NCI-H1694 treated with DMSO at 0.1 percent for 48 hours (cell line): ENCODE measurements around the gene NKD1.

Experiments used
- DNase-seq: peaks from one replicate; lab custom pipeline; 2025; lab: John Stamatoyannopoulos, UW

Gene NKD1

GRCh38 chr16:50580180-50580798, 32.1 kb downstream of the NKD1 start:
- no peak for DNase-seq

GRCh38 chr16:50581845-50582244, 33.6 kb downstream of the NKD1 start:
- no peak for DNase-seq

- DNase-seq = no peak
These were observed 35.0 kb downstream of the NKD1 start for GRCh38 chr16:50583211-50583610.

GRCh38 chr16:50584033-50584722, 36.0 kb downstream of the NKD1 start:
- no peak for DNase-seq

GRCh38 chr16:50585331-50585776, 37.2 kb downstream of the NKD1 start:
- DNase-seq = no peak

- no peak for DNase-seq
These were observed 39.3 kb downstream of the NKD1 start for GRCh38 chr16:50587543-50587942.

- no peak for DNase-seq
These were observed 40.1 kb downstream of the NKD1 start for GRCh38 chr16:50588276-50588675.

GRCh38 chr16:50591209-50591608, 43.0 kb downstream of the NKD1 start:
- DNase-seq = no peak

- no peak for DNase-seq
These were observed 43.9 kb downstream of the NKD1 start for GRCh38 chr16:50591800-50592771.

GRCh38 chr16:50592996-50593395, 44.8 kb downstream of the NKD1 start:
- no peak for DNase-seq

- peak; percentile 30 for DNase-seq
These were observed 45.4 kb downstream of the NKD1 start for GRCh38 chr16:50593410-50594150.

GRCh38 chr16:50594308-50595260, 46.4 kb downstream of the NKD1 start:
- DNase-seq = no peak

GRCh38 chr16:50595859-50596258, 47.7 kb downstream of the NKD1 start:
- DNase-seq = no peak

- DNase-seq = no peak
These were observed 48.7 kb downstream of the NKD1 start for GRCh38 chr16:50596762-50597450.

- DNase-seq = no peak
These were observed 49.5 kb downstream of the NKD1 start for GRCh38 chr16:50597563-50598255.

GRCh38 chr16:50598256-50598894, 50.2 kb downstream of the NKD1 start:
- DNase-seq = peak; percentile 68

- DNase-seq = no peak
These were observed 50.8 kb downstream of the NKD1 start for GRCh38 chr16:50598936-50599361.

GRCh38 chr16:50599494-50599893, 51.3 kb downstream of the NKD1 start:
- DNase-seq = no peak
